ENCODE measurements around the gene VPS54. TPM values are rescaled to one million over a fixed set of nuclear protein-coding genes. Genes with fewer than 3 reads are reported as not detected.
"Not testable (repeated sequence)": the region's sequence is repeated elsewhere in the genome, so short reads cannot be mapped to it uniquely, and the experiment has no call there.

Gene VPS54
- total RNA-seq, 4 donors from 2014 or later: 21.7 to 33.2 (median 27.2) TPM

DNA sequence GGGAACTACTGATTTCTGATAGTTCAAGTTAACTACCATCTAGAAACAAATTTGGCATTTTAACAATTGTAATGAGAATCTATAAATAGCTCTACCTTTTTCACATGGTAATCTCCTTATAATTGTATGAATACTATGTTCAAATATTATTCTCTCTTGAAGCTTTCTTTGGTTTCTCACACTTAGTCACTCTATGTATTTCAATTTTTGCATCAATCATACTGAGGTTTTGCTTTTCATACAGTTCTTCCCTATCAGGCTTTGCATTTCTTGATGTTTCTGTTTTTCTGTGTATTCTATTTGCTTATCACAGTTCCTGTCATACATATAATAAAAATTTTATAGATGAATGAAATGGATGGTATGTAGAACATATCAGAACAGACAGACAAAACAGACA is 16.0 kb downstream of the VPS54 start:
- Histone ChIP-seq H3K27ac (no peak overlapping the region), H3K4me3 (no peak overlapping the region), H3K4me1 (peaks cover 0 to 38% (median 2%) of the 10 kb centered on the region in 3 donors), H3K27me3 (no peaks in the 10 kb centered on the region), H3K36me3 (peaks cover 0 to 5% of the 10 kb centered on the region in 2 donors), H3K9me3 (no peaks in the 10 kb centered on the region)
- TF ChIP-seq EP300 (IDR thresholded peaks at IDR 0.05) (no peak), POLR2A (IDR thresholded peaks at IDR 0.05) (no peak), POLR2AphosphoS5 (IDR thresholded peaks at IDR 0.05) (no peak)
- TF ChIP-seq, protein P1, sequence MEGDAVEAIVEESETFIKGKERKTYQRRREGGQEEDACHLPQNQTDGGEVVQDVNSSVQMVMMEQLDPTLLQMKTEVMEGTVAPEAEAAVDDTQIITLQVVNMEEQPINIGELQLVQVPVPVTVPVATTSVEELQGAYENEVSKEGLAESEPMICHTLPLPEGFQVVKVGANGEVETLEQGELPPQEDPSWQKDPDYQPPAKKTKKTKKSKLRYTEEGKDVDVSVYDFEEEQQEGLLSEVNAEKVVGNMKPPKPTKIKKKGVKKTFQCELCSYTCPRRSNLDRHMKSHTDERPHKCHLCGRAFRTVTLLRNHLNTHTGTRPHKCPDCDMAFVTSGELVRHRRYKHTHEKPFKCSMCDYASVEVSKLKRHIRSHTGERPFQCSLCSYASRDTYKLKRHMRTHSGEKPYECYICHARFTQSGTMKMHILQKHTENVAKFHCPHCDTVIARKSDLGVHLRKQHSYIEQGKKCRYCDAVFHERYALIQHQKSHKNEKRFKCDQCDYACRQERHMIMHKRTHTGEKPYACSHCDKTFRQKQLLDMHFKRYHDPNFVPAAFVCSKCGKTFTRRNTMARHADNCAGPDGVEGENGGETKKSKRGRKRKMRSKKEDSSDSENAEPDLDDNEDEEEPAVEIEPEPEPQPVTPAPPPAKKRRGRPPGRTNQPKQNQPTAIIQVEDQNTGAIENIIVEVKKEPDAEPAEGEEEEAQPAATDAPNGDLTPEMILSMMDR (IDR thresholded peaks at IDR 0.05): no peak
- ATAC-seq: no peak

DNA sequence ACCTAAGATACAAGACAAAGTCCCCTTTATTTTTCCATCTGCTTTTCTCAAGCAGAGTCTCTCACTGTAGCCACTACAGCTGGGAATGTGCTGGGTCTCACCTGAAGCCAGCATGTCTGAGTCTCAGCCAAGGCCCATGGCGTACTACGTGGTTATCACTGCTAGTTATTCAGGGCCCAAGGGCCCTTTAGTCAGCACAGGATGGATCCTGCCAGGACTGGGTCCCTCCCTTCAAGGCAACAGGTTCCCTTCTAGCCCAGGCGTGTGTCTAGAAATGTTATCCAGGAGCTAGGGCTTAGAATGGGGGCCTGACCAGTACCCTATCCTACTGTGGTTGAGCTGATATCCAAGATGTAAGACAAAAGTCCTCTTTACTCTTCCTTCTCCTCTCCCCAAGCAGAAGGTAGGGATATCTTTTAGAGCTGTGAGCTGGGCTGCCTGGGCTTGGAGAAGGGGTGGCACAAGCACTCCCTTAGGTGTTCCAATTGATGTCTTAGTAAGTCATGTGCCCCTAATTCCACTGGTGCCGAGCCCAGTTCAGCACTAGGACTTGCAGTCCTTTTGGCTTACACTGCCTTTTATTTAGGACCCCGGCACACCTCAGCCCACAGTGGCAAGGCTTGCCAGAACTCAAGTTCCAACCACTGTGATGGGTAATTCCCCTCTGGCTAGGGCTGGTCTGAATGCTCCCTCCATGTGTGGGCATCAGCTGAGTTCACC is 17.7 kb downstream of the VPS54 start:
- peaks cover 0 to 30% (median 2%) of the 10 kb centered on the region in 3 donors for H3K4me1 ChIP-seq
- no peak for ATAC-seq
- H3K27ac ChIP-seq: no peak overlapping the region
- TF ChIP-seq POLR2AphosphoS5 (IDR thresholded peaks at IDR 0.05): no peak
- TF ChIP-seq, protein P1 (IDR thresholded peaks at IDR 0.05): no peak
- TF ChIP-seq POLR2A (IDR thresholded peaks at IDR 0.05): no peak
- no peak for TF ChIP-seq EP300 (IDR thresholded peaks at IDR 0.05)
- 100% methylated on average over 1 of the region's 5 CpGs; no CpG with 5 or more reads in 1 of the 2 donors for WGBS, 2 donors (ENCODE audit: low coverage in 1 of 2)
- no peaks in the 10 kb centered on the region for H3K27me3 ChIP-seq
- no peak overlapping the region for H3K4me3 ChIP-seq
- H3K36me3 ChIP-seq: peaks cover 0 to under 1% of the 10 kb centered on the region in 2 donors
- H3K9me3 ChIP-seq: no peaks in the 10 kb centered on the region

DNA sequence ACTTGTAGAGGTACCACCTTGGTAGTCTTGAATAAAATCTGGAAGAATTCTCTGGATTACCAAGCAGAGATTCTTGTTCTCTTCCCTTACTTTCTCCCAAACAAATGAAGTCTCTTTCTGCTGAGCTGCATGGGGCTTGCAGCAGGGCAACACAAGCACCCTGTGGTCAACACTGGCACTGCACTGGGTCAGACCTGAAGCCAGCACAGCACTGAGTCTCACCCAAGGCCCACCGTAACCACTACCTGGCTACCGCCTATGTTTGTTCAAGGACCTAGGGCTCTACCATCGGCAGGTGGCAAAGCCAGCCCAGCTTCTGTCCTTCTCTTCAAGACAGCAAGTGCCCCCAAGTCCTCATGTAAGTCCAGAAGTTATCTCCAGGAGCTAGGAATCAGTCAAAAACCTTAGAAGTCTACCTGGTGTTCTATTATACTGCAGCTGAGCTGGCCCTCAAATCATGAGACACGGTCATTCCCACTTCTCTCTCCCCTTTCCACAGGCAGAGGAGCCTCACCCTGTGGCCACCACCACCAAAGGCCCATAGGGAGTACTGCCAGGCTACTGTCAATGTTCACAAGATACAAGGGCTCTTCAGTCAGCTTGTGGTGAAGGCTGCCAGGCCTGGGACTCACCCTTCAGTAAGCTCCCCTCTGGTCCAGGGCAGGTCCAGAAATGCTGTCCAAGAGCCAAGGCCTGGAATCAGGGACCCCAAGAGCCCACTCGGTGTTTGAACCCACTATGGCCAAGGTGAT is 18.4 kb downstream of the VPS54 start:
- Histone ChIP-seq H3K9me3 (no peaks in the 10 kb centered on the region), H3K27me3 (no peaks in the 10 kb centered on the region), H3K36me3 (no peaks in the 10 kb centered on the region), H3K4me1 (peaks cover 0 to 30% (median 2%) of the 10 kb centered on the region in 3 donors), H3K4me3 (no peak overlapping the region), H3K27ac (no peak overlapping the region)
- TF ChIP-seq EP300 (IDR thresholded peaks at IDR 0.05) (no peak), POLR2A (IDR thresholded peaks at IDR 0.05) (no peak), POLR2AphosphoS5 (IDR thresholded peaks at IDR 0.05) (no peak)
- TF ChIP-seq, protein P1 (IDR thresholded peaks at IDR 0.05): no peak
- ATAC-seq: no peak
- 100% methylated on average over 1 of the region's 5 CpGs; no CpG with 5 or more reads in 1 of the 2 donors for WGBS, 2 donors (ENCODE audit: low coverage in 1 of 2)

DNA sequence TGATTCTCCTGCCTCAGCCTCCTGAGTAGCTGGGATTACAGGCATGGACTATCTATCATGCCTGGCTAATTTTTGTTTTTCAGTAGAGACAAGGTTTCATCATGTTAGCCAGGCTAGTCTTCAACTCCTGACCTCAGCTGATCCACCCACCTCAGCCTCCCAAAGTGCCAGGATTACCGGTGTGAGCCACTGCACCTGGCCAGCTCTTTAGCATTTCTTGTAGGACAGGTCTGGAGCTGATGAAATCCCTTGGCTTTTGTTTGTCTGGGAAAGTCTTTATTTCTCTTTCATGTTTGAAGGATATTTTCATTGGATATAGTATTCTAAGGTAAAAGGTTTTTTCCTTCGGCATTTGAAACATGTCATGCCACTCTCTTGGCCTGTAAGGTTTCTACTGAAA is 20.2 kb downstream of the VPS54 start:
- TF ChIP-seq POLR2AphosphoS5 (IDR thresholded peaks at IDR 0.05): no peak
- no peak for TF ChIP-seq EP300 (IDR thresholded peaks at IDR 0.05)
- TF ChIP-seq, protein P1 (IDR thresholded peaks at IDR 0.05): no peak
- TF ChIP-seq POLR2A (IDR thresholded peaks at IDR 0.05): no peak
- no peak for ATAC-seq
- H3K4me3 ChIP-seq: no peak overlapping the region
- no peaks in the 10 kb centered on the region for H3K9me3 ChIP-seq
- WGBS, 2 donors (ENCODE audit: low coverage in 1 of 2): 96 to 100% methylated on average over 1 to 2 of the region's 2 CpGs
- H3K27me3 ChIP-seq: no peaks in the 10 kb centered on the region
- H3K27ac ChIP-seq: no peak overlapping the region
- peaks cover 0 to 40% (median 2%) of the 10 kb centered on the region in 3 donors for H3K4me1 ChIP-seq
- no peaks in the 10 kb centered on the region for H3K36me3 ChIP-seq

DNA sequence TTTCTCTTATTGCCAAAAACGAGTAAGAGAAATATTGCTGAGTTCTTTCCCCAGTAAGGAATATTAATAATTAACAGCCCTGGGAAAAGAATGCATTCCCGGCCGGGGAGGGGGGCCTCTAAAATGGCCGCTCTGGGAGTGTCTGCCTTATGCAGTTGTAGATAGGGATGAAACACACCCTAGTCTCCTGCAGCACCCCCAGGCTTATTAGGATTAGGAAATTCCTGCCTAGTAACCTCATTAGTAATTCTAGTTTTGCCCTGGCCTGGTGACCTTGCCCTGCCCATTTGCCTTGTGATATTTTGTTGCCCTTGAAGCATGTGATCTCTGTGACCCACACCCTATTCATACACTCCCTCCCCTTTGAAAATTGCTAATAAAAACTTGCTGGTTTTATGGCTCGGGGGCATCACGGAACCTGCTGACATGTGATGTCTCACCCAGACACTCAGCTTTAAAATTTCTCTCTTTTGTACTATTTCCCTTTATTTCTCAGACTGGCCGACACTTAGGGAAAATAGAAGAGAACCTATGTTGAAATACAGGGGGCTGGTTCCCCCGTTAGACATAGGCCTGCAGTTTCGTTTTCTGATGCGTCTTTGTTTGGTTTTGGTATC is 22.5 kb downstream of the VPS54 start:
- peaks cover 0 to 19% (median 0%) of the 10 kb centered on the region in 3 donors for H3K4me1 ChIP-seq
- H3K36me3 ChIP-seq, H3K27ac ChIP-seq, H3K27me3 ChIP-seq, H3K4me3 ChIP-seq, H3K9me3 ChIP-seq, ATAC-seq: not testable (repeated sequence)
- 91 to 95% methylated on average over 9 to 10 of the region's 10 CpGs for WGBS, 2 donors (ENCODE audit: low coverage in 1 of 2)

DNA sequence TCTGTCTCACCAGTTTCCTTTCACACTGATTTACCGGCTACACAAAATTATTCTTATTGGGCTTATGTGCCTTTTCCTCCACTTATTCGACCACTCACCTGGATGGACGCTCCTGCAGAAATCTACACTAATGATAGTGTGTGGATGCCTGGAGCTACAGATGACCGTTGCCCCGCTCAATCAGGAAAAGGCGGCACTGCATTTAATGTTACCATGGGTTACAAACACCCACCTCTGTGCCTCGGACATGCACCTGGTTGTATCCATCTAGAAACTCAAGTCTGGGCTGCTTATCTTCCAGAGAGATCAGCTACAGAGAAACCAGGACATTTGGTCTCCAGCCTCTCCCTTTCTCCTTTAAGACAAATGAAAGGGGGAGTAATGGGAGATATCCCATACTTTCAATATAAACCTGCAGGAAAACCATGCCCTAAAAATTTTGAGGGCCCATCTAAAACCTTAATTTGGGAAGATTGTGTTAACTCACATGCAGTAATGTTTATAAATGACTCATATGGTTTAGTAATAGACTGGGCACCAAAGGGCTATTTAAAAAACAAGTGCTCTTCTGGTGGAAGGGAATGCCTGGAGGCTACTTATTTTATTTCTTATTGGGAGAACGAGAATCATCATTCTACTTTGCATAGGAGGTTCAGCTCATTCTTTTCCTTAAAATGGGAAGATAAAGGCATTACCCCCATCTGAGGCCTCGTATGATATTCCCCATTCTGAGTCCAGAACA is 24.7 kb downstream of the VPS54 start:
- not testable (repeated sequence) for ATAC-seq, H3K9me3 ChIP-seq, H3K27ac ChIP-seq, H3K27me3 ChIP-seq, H3K4me3 ChIP-seq, H3K36me3 ChIP-seq
- peaks cover 0 to 11% (median 0%) of the 10 kb centered on the region in 3 donors for H3K4me1 ChIP-seq
- 84 to 89% methylated on average over 4 to 6 of the region's 9 CpGs for WGBS, 2 donors (ENCODE audit: low coverage in 1 of 2)

Measured in gastroesophageal sphincter (tissue), 4 donors.